Mucosa of stomach (tissue), 1 donor: ENCODE measurements around the gene FIS1.
"Not testable (repeated sequence)": the region's sequence is repeated elsewhere in the genome, so short reads cannot be mapped to it uniquely, and the experiment has no call there.

Experiments used
- H3K27me3 ChIP-seq: one replicate; pipeline ENCODE4 v1.7.0; 2013; ENCODE audit warnings: mild to moderate bottlenecking, low read length; ENCODE audit not compliant: control insufficient read depth, insufficient read depth
- H3K36me3 ChIP-seq: one replicate; pipeline ENCODE4 v1.7.0; 2013; ENCODE audit warnings: low read length; ENCODE audit not compliant: control insufficient read depth, insufficient read depth
- H3K4me1 ChIP-seq: one replicate; pipeline ENCODE4 v1.7.0; 2013; ENCODE audit warnings: mild to moderate bottlenecking, low read length; ENCODE audit not compliant: control insufficient read depth, insufficient read depth
- H3K4me3 ChIP-seq: one replicate; pipeline ENCODE4 v1.7.0; 2013; ENCODE audit warnings: low read length
- H3K9ac ChIP-seq: one replicate; pipeline ENCODE4 v1.7.0; 2013; ENCODE audit warnings: mild to moderate bottlenecking, low read length, moderate library complexity
- H3K9me3 ChIP-seq: one replicate; pipeline ENCODE4 v1.7.0; 2013; ENCODE audit warnings: mild to moderate bottlenecking, low read length, moderate library complexity; ENCODE audit not compliant: control insufficient read depth
- donor health status: Pancreatic carcinoma.

The FIS1 gene

GRCh38 chr7:101206665-101207042 is 38.2 kb downstream of the FIS1 start:
- H3K4me1 ChIP-seq, result peaks cover 4% of the 10 kb centered on the region
- H3K4me3 ChIP-seq, result no peak overlapping the region
- no peaks in the 10 kb centered on the region for H3K36me3 ChIP-seq
- H3K27me3 ChIP-seq, result peaks cover 14% of the 10 kb centered on the region
- no peaks in the 10 kb centered on the region for H3K9me3 ChIP-seq
- H3K9ac ChIP-seq, result no peak overlapping the region

GRCh38 chr7:101205901-101206664 is 38.8 kb downstream of the FIS1 start:
- no peak overlapping the region for H3K4me3 ChIP-seq
- H3K9me3 ChIP-seq, result no peaks in the 10 kb centered on the region
- H3K9ac ChIP-seq, result no peak overlapping the region
- H3K36me3 ChIP-seq, result no peaks in the 10 kb centered on the region
- peaks cover 4% of the 10 kb centered on the region for H3K4me1 ChIP-seq
- H3K27me3 ChIP-seq, result peaks cover 16% of the 10 kb centered on the region

GRCh38 chr7:101203740-101204738 is 40.8 kb downstream of the FIS1 start:
- not testable (repeated sequence) for H3K9ac ChIP-seq, H3K9me3 ChIP-seq, H3K4me3 ChIP-seq, H3K36me3 ChIP-seq
- Histone ChIP-seq H3K4me1 (peaks cover 10% of the 10 kb centered on the region), H3K27me3 (peaks cover 16% of the 10 kb centered on the region)

- H3K9ac ChIP-seq, result no peak overlapping the region
- no peaks in the 10 kb centered on the region for H3K36me3 ChIP-seq
- H3K27me3 ChIP-seq, result peaks cover 18% of the 10 kb centered on the region
- H3K9me3 ChIP-seq, result no peaks in the 10 kb centered on the region
- peaks cover 10% of the 10 kb centered on the region for H3K4me1 ChIP-seq
- H3K4me3 ChIP-seq, result no peak overlapping the region
Measured at GRCh38 chr7:101202603-101202918, 42.3 kb downstream of the FIS1 start.

- H3K36me3 ChIP-seq, result no peaks in the 10 kb centered on the region
- H3K4me3 ChIP-seq, result no peak overlapping the region
- H3K9me3 ChIP-seq, result no peaks in the 10 kb centered on the region
- H3K9ac ChIP-seq, result no peak overlapping the region
- peaks cover 10% of the 10 kb centered on the region for H3K4me1 ChIP-seq
- H3K27me3 ChIP-seq, result peaks cover 18% of the 10 kb centered on the region
Measured at GRCh38 chr7:101201695-101202602, 42.9 kb downstream of the FIS1 start.

GRCh38 chr7:101200862-101201599 is 43.9 kb downstream of the FIS1 start, which contains the start of gene MOGAT3:
MOGAT3 (minus strand) TSS chr7:101201036; CDS start chr7:101200854, 182 bp downstream.
- no peak within 1 kb of the TSS for H3K4me3 ChIP-seq
- H3K9ac ChIP-seq, result no peak within 1 kb of the TSS
- H3K4me1 ChIP-seq, result peaks cover 10% of the 10 kb centered on the region
- H3K27me3 ChIP-seq, result peaks cover 18% of the 10 kb centered on the region
- no peaks in the 10 kb centered on the region for H3K36me3 ChIP-seq
- H3K9me3 ChIP-seq, result no peaks in the 10 kb centered on the region

GRCh38 chr7:101200504-101200861 is 44.4 kb downstream of the FIS1 start:
- Histone ChIP-seq H3K9me3 (no peaks in the 10 kb centered on the region), H3K4me3 (no peak overlapping the region), H3K9ac (no peak overlapping the region), H3K36me3 (no peaks in the 10 kb centered on the region), H3K27me3 (peaks cover 18% of the 10 kb centered on the region), H3K4me1 (peaks cover 10% of the 10 kb centered on the region)

- not testable (repeated sequence) for H3K9me3 ChIP-seq, H3K4me3 ChIP-seq, H3K9ac ChIP-seq, H3K36me3 ChIP-seq
- Histone ChIP-seq H3K27me3 (peaks cover 21% of the 10 kb centered on the region), H3K4me1 (peaks cover 10% of the 10 kb centered on the region)
Measured at GRCh38 chr7:101199522-101199921, 45.4 kb downstream of the FIS1 start.

- Histone ChIP-seq H3K9ac (no peak overlapping the region), H3K36me3 (no peaks in the 10 kb centered on the region), H3K4me3 (no peak overlapping the region), H3K4me1 (peaks cover 10% of the 10 kb centered on the region), H3K27me3 (peaks cover 21% of the 10 kb centered on the region), H3K9me3 (no peaks in the 10 kb centered on the region)
Measured at GRCh38 chr7:101198476-101198875, 46.4 kb downstream of the FIS1 start.

GRCh38 chr7:101197991-101198390 is 46.9 kb downstream of the FIS1 start:
- H3K27me3 ChIP-seq, result peaks cover 18% of the 10 kb centered on the region
- no peaks in the 10 kb centered on the region for H3K36me3 ChIP-seq
- H3K9me3 ChIP-seq, result no peaks in the 10 kb centered on the region
- H3K9ac ChIP-seq, result no peak overlapping the region
- peaks cover 10% of the 10 kb centered on the region for H3K4me1 ChIP-seq
- H3K4me3 ChIP-seq, result no peak overlapping the region

- Histone ChIP-seq H3K9ac (no peak overlapping the region), H3K36me3 (no peaks in the 10 kb centered on the region), H3K9me3 (no peaks in the 10 kb centered on the region), H3K4me3 (no peak overlapping the region), H3K27me3 (peaks cover 6% of the 10 kb centered on the region), H3K4me1 (peaks cover 8% of the 10 kb centered on the region)
Measured at GRCh38 chr7:101195884-101196283, 49.0 kb downstream of the FIS1 start.
